Stimulated activated CD4-positive, alpha-beta T cell treated with anti-CD3 and anti-CD28 coated beads, Interleukin-4, amount 100 ng/mL, for 4 hours (primary cell): ENCODE measurements around the gene CDCP1.

Experiments used
- DNase-seq, 2 experiments: peaks; one replicate each; pipeline ENCODE4 v3.0.0-alpha.2; 2020

CDCP1 gene

DNA sequence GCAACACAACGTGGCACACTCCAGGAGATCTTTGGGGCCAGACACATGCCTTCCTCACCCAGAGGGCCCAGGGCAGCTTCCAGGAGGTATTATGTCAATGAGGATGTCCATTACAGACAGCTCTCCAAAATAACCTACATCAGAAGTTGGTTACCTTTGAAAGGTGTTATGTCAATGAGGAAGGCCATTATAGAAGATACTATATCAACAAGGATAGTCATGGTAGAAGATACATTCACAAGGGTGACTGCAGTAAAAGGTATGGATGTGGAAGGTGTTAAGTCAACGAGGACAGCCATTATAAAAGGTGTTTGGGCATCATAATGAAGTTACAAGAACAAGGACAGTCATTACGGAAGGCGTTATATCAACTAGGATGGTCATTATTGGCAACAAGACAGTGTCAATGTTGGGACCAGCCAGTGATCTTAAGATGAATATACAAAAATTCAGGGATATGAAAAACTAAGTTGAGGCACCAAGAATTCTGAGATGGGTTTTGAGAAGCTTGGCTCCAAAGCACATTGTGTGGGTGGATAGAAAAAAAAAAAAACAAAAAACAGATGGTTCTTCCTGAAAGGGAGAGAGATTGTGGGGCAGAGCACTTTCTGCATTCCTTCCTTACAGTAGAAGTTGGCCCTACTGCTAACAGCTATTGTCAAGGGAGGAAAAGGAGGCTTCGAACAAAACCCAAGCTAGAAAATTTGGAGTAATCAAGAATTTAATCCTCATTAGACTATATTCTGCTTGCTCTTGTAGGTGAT, 11.2 kb downstream of the CDCP1 start:
- no peak for DNase-seq

DNA sequence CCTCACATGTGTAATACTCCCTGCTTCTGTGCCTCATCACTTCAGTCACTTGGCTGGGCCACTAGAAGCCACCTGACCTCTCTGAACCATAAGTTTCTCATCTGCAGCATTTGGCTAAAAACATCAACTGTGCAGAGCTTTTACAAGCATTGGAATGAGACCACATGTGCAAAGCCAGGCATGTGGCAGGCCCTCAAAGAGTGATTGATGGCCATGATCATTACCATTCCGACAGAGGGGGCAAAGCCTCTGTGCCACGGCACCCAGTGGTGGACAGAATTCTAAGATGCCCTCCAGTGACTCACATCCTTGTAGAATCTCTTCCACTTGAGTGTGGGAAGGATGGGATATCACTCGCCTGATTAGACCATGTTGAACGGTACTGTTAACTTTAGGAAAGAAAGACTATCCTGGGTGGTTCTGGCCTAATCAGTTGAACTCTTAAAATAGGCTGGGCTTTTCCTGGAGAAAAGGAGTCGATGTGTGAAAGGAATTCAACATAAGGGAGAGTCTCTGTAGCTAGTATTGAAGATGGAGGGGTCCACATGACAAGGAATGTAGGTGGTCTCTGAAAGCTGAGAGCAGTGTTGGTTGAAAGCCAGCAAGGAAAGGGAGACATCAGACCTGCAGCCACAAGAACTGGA, 13.5 kb downstream of the CDCP1 start:
- DNase-seq, result no peak

DNA sequence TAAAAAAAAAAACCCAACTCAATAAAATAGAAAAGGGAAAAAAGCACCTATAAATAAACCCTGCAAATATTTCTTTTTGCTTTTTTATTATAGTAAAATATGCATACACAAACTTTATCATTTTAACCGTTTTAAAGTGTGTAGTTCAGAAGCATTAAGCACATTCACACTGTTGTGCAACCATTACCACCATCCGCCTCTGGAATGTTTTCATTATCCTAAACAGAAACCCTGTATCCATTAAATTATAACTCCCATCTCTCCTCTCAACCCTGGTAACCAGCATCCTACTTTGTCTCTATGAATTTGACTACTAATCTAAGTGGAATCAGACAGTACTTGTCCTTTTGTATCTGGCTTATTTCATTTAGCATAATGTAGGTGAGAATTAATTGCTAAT, 15.0 kb downstream of the CDCP1 start:
- DNase-seq, result no peak

DNA sequence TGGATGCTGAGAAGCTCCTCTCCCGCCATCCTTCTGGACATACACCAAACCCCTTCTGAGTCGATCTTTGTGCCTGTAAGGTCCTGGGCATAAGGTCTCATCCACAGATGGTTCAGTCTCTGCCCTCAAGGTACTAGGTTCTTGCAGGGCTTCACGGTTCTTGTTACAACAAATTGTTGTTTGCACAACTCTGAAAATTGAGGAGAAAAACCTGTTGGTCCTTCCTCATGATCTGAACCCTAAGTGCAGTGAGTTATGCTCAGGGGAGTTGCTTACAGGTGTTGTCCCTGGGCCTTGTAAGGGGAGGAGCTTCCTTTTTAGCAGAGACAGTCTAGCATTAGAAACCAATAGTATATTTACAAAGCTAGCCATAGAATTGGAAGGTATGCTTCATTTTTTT, 15.7 kb downstream of the CDCP1 start:
- no peak for DNase-seq

DNA sequence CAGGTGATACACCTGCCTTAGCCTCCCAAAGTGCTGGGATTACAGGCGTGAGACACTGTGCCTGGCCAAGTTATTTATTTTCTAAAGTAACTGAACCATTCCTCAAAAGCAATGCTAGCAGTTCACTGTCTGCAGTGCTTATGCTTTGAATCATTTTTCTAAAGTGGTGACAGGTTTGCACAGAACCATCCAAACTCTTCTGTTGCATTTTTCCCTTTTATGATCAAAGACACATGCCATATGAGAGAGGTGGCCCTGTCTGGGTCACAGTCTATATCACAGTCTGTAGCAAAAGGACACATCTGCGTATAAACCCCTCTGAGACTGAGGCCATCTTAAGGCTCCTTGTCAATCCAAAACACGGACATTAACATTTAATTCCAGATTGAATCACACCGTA, 17.2 kb downstream of the CDCP1 start:
- DNase-seq, result no peak

DNA sequence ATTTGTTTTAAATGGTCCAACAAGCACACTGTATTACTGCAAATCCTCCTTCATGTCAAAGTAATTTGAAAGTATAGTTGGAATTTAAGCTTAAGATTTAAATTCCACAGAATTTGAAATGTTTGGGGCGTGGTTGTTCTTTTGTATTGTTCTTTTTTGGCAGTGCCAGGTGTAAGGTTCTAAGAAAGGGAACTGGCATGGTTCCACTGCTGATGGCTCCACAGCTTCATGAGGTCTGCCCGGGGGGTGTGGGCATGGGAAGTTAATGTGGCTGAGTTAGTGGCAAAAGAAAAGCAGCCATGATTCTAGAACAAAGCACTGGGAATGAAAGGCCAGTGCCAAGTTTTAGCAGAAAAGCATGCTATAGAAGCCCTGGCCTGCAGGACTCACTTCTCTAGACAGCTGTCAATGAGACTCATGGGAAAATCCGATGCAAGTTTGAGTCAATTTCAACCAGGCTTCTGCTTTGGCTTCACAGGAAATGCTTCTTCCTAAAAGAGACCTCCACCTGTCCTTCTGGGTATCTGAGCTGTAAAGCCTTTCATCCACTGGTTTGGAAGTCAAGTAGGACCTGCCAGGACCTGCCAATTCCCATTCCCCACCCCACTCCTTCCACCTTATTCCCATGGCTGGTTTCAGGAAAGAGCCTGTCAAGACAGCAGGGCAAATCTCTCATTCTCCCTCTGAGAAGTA, 18.9 kb downstream of the CDCP1 start:
- no peak for DNase-seq

DNA sequence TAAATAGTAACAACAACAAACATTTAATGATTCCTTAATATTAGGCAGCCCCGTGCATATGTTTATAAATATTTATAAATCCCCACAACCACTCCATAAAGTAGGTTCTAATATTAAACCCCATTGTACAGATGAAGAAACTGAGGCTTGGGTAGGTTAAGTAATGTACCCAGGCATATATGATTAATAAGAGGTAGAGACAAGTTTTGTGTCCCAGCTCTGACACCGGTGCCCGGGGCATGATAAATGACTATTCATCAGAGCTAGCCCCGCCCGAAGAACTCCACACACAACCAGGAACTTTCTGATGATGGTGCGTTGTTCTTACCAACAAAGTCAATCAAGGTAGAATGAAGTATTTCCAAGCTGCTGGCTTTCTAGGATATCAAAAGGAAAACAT, 19.4 kb downstream of the CDCP1 start:
- DNase-seq, result no peak

DNA sequence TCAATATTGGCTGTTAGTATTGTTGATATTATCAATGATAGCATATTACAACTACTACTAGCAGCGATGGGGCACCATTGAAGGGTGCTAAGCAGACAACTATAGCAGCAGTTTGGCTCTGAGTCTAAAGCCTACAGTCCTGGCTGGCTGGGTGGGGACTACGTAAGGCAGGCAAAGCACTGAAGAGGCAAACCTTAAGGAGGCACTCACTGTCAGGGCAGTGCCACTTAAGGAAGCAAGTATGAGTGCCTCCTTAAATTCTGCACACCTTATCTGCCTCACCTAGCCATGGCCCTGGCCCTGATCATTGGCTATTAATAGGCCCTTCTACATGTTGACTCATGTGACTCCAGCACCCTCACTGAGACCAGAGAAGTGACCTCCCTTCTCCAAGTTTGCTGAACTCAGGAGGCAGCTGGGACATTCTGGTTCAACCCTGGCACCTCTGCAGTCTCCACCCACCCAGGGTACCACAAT, 20.6 kb downstream of the CDCP1 start:
- DNase-seq, result no peak

DNA sequence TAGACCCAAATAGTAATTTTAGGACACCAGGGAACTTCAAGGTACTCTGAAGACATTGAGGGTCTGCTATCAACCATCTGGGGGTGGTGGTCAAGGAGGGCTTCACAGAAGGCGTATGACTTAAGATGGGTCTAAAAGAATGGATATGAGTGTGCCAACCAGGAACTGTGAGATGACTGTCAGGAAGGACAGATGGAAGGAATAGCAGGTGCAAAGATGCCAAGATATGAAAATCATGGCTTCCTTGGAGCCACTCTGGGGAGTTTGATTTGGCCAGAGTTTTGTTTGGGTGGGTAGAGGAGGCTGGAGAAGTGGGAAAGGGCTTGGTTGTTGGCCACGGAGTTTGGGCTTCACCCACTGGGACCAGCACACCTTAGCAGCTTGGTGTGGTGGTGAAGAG, 21.2 kb downstream of the CDCP1 start:
- DNase-seq, result no peak

DNA sequence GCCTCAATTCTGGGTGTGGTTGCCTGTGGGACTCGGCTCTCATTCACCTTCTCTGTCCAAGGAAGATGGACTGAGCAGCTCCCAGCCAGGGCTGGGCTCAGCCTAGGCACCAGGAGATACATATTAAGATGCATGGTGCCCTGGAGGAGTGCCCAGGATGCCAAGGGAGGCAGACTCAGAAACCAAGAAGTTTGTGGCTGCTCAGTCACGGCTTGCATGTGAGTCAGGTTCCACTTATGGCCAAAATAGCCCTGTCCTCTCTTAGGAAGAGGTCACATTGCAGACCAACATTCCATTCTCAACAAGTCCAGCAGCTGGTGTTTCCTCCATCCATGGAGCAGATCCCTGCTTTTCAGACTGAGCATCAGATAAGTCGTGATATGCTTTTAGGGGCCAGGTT, 21.8 kb downstream of the CDCP1 start:
- DNase-seq, result no peak

DNA sequence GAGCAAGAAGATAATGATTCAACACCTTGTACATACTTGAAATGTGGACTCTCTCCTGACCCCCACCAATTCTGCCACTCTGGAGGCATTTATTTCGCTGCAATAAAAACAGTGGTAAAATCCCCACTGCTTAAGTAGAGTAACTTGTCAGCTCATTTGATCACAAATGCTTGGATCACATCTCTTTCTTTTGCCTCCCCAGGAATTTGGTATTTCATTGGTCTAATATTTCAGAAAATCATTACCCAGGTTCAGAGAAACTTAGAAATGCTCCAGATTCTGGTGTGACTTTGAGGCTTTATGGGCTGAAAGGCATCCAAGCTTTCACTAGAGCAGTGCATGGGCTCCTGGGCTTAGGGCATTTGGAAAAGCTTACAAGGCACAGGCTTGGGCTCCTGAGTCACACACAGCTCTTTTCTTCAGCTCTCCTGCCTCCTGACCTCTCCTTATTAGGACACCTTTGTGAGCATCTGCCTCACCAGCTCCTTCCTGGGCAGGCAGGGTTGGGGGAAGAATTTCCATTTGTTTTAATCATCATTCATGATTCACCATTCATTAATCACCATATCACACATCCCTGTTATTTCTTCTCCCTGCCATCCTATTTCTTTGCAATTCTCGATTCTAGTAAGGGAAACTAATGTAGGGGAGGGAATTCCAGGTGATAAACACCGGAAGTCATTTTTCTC, 22.5 kb downstream of the CDCP1 start:
- no peak for DNase-seq

DNA sequence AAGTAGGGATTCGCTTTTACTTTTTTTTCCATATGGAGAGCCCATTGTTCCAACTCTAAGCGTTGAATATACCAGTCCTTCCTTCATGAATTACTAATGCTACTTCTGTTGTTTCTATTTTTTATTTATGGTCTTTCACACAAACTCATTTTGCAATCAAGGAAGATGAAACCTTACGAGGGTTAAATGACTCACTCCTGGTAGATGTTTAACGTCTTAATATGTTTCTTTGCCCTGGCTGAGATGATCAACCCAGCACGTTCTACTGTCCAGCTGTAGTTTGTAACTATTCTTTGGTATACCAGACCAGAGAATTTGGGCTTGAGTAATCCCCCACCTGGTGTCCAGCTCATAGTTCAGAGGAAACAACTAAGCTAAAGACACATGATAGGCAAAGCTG, 23.1 kb downstream of the CDCP1 start:
- DNase-seq, result no peak

DNA sequence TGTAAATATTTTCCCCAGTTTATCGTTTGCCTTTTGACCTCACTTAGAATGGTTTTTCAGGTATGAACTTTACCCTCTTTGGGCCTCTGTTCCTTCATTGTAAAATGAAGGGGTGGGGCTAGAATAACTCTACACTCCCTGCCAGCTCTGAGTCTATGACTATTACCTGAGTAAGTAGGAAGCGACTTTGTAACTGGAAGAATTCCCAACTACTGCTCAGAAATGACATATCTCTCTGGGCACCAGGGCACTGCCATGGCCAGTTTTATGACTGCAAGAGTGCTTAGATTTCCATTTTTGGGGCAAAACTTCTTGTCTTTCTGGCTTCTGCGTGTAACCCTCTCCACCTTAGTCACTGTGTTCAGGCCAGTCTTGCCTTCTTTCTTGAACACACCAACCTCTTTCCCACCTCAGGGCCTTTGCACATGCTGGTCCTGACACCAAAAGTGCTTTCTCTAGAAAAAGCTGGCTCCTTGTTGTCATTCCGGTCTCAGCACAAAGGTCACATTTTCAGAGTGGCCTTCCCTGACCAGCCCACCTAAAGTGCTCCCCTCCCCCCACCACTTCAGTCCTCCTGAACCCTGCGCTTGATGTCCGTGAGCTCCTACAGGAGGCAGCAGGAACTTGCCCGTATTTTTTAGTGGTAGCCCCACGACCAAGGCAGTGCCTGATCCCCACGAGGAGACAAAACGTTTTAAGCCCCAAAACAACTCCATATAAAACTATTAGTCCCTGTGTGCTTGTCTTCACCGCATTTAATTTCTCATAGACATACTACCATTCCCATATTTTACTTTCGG, 25.6 kb downstream of the CDCP1 start:
- DNase-seq, result no peak

DNA sequence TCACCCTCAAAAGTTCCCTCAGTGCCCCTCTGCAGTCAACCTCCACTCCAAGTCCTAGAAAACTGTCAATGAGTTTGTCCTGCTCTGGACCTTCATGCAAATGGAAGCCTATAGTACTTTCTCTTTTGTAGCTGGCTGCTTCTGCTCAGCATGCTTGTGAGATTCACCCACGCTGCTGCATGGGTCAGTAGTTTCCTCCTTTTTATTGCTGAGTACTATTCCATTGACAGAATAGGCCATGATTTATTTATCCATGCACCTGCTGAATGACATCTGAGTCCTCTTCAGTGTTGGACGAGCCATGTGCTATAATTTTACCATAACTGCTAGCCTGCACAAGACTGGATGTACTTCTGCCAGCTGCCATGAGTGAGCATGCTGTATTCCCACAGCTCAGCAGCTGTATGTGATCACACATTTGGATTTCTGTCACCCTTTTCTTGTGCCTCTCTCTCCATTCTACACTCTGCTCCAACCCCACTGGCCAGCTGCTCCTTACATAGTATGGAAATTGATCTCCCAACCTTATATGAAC, 26.3 kb downstream of the CDCP1 start:
- no peak for DNase-seq

DNA sequence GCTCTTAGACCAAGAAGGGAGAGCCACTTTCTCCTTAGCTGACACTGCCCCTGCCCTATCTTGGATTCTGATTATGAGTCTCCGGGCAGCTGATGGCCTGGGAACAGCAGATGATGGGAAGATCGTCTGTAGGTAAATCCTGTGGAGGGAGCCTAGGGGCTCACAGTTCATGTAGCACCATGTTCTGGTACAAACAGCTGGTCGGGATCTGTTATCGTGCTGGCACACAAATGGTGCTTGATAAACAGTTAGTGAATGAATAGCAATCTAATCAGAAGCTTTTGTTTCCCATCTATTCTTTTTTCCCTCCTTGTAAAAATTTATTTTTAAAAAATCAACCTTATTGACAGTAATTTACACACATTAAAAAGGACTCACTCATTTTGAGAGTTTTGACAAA, 26.8 kb downstream of the CDCP1 start:
- DNase-seq, result no peak

DNA sequence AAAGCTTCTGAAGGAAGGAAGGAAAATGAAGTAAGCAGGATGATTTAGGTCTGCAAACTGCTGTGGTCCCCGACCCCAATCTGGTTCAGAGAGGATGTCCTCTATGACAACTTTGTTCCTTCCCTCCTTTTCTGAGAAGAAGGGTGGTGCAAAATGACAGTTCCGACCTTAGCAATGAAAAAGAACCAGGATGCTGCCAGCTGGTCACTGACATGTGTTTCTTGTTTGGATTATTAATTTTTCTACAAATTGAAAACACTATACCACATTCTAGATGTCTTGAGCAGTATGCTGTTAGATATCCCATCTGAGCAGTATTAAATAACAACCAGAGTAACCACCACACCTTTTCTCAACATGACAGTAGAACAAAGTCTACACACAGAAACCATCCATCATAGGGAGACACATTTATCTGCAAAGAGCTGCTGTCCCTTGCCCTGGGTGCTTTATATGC, 27.5 kb downstream of the CDCP1 start:
- no peak for DNase-seq

DNA sequence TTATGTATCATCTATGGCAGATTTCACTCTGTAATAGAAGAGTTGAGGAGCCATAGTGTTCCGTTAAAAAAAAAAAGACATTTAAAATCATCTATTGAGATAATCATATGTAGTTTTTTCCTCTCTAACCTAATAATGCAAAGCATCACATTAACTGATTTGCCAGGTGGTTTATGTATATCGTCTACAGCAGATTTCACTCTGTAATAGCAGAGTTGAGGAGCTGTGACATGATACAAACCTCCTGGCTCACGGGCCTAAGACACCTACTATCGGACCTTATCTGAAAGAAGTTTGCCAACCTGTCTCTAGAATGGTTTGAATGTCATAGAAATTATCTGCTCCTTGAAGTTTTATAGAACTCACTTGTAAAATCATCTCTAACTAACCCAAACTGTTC, 29.8 kb downstream of the CDCP1 start:
- no peak for DNase-seq

DNA sequence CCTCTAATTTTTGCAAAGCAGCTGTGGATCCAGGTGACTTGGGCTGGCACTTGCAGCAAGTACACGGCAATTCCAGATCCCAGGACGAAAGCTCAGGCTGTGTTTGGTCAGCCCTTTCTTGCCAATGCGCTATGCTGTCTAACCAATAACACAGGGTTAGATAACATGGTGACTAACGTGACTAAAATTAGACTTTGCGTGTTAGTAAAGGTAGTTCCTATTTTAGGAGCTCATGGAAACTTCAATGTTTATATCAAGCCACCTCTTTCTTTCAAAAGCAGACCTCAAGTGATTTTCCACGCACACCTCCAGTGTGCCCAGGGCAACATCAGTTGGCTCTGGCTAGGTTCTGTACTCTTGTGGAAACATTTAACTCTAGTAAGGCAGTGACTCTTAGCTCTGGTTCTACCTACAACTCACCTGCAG, 32.5 kb downstream of the CDCP1 start:
- DNase-seq, result no peak

DNA sequence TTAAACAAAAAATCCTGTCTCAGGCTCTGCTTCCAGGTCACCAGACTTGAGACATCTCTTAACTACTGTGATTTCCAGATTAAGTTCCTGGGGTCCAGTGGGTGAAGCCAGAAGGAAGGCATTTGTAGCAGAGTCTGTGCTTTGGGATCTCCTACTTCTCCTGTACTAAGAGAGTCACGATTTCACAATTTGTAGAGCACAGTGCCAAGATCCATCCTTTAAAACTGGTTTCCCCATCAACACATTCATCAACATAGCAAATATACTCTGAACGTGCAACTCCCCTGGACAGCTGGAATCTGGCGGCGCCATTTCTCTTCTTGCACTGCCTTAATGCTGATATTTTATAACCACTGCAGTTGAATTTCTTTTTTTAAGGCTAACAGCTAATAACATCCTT, 33.2 kb downstream of the CDCP1 start:
- DNase-seq, result no peak

DNA sequence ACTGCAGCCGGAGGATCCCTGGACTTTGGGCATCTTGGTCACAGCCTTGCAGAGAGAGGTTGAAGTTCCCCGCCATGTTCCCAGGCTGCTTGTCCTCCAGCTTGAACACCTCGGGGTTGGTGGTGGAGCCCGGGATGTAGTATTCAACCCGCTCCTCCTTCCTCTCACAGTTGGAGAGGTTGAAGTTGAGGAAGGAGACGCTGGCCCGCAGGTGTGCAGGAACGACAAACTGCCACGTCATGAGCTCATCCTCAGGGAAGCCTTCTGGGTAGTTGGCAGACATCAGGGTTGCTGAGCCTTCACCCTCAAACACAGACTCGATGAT, 35.7 kb downstream of the CDCP1 start:
- no peak for DNase-seq

DNA sequence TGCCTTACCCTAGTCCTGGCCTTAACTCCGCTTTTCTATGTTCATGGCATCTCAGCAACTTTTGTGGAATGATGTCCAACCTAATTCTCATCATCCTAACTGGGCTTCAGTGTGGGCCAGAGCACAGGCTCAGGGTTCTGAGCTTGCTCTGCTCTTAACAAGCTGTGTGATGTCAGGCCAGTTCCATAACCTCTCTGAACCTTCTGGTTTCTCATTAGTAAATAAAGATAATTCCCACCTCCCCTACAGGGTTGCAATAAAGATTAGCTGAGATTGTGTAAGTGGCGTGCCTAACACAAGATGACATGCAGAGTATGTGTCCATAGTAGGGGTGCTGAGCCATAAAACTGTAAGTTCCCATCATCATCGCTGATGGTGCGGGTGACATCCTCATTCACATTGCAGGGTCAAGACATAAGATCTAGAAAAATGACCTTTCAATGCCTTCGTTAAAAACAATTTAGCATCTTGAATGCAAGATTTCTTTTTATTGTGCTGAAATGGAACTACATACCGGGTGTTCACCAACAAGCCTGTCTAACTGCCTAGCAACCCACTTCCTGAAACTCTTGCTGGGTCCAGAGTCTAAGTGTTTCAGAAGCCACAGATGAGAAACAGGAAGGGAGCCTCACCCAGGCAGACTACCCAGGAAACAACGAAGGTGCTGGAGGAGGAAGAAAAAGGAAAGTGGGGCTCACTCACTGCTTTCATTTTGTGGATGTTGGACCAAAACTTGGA, 36.2 kb downstream of the CDCP1 start:
- DNase-seq, result no peak

DNA sequence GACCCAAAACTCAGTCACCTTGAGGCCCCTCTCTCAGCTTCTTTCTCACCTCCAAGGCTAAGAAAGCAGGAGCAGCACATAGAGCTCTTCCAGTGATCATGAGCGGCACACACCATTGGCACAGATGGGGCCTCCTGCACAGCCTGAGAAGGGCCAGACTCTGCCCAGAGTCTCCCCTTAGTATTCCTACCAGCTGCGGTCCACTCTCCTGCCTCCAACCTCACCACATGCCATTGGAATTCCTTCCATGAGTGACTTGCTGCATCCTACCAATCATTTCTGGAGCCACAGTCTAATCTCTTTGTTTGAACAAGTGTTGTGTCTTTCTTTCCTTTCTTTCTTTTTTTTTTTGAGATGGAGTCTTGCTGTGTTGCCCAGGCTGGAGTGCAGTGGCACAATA, 39.3 kb downstream of the CDCP1 start:
- DNase-seq, result no peak
